Brain pericyte (primary cell): ENCODE measurements around the gene PRKN.
"Not testable (repeated sequence)": the region's sequence is repeated elsewhere in the genome, so short reads cannot be mapped to it uniquely, and the experiment has no call there.

Experiments
- DNase-seq: peaks from one replicate; pipeline ENCODE4 v3.0.0-alpha.2; 2012; ENCODE audit warnings: low read depth, low spot score

Gene PRKN

GRCh38 chr6:162459985-162460384 is 267.6 kb downstream of the PRKN start:
- no peak for DNase-seq

DNA sequence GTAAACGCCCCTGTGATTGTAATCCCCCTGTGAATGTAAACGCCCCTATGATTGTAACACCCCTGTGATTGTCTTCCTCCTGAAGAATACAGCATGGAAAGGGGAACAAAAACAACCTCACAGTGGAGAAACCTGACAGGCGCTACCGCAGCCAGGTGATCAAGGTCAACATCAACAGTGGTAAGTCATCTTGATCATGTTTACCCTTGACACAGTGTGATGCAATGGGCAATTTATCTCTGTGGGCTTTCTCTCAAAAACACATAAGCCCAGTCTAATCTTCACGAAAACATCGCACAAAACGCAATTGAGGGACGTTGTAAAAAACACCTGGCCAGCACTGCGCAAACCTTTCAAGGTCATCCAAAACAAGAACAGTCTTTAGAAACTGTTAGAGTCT is 277.2 kb downstream of the PRKN start:
- no peak for DNase-seq

DNA sequence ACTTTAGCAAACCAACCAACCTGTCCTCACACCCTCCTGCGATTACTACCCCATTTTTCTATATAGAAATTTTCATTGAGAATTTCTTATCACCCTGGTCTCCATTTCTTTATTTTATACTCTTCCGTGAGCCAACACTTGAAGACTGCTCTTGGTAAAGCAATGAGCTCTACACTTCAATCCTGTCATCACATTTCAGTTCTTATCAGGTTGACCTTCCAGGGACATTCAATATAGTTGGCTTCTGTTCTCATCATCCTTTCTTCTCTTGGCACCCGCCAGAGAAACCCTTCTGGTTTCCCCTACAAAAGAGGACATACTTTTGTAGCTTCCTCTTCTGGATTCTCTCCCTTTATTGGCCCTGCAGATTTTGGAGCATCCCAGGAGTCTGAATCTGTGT is 279.3 kb downstream of the PRKN start:
- no peak for DNase-seq

DNA sequence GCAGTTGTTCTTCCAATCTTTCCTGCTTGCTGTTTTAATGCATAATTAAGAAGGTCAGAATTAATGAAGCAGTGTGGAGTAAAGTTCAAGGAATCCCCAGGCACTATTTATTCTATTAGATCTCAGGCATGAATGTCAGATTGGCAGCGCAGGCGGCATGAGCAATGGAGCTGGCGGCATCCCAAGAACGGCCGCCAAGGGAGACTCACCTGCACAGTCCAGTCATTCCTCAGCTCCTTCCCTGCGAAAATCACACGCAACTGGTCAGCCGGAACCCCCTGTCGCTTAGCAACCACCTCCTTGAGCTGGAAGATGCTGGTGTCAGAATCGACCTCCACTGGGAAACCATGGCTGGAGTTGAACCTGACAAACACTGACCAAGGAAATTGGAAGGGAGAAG is 284.5 kb downstream of the PRKN start:
- no peak for DNase-seq

DNA sequence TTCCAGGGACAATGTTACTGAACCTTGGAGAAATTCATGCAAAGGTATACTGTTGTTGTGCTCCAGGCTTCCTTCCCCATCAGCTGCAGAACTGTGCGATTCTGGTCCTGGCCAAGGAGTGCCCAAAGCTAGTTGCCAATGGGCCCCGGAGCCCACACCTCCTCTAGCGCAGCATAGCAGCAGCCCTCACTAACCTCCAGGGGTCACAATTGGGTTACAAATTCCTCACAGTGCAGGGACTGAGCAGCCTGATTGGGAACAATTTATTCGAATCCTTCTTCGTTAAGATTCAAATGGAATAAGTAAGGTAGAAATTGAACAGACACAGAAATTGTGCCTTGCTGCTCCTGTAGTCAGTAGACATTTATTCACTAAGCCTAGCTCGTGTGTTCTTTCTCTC is 284.9 kb downstream of the PRKN start:
- no peak for DNase-seq

DNA sequence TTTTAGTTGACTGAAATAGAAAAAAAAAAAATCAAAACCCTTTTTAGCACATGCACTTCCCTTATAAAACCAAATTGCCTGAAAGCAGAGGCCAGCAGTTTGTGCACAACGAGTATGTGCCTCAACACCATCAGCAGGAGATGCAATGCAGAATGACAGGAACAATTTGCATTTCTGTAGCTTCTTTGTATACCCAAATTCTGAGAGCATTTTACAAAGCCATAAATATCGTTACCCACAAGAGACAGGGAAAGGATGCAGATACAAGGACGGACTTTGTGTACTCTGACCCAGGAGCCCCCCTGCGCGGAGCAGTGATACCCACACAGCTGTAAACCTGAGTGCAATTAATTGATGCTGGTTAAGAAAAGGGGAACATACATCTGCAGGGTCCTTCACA is 285.6 kb downstream of the PRKN start:
- no peak for DNase-seq

- DNase-seq = no peak
These were observed 288.6 kb downstream of the PRKN start for GRCh38 chr6:162438980-162439379.

DNA sequence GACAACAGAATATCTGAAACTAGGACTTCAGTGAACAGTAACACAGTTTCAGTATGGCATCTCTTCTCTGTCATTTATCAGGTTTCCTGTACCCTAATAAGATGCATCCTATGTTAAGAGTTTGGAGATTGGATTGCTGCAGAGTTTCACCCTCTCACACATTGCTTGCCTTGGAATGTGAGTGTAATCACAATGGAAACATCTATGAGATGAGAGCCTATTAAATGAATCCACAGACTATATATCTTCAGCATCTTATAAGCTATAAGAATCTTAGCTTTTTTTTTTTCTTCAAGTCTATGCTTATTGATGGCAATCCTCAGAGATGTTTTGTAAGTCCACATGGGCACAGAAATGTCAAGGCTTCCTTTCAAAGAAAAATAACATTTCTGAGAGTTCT is 292.5 kb downstream of the PRKN start:
- DNase-seq = no peak

DNA sequence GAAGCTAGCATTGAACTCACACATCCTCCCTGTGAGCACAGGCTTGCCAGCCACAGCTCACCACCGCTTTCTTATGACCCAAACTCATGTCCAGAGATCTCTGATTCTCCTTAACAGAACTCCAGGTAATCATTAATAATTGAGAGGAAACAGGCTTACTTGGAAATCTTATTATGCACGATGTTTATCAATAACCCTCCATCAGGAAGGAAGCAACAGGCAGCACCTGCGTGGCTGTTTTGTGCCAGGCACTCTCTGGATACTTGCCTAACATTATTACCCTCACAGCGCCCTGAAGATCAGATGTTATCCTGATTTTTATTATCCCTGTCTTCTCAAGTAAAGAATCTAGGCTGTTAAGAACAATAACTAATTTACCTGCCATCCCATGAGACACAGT is 306.6 kb downstream of the PRKN start:
- DNase-seq = no peak

DNA sequence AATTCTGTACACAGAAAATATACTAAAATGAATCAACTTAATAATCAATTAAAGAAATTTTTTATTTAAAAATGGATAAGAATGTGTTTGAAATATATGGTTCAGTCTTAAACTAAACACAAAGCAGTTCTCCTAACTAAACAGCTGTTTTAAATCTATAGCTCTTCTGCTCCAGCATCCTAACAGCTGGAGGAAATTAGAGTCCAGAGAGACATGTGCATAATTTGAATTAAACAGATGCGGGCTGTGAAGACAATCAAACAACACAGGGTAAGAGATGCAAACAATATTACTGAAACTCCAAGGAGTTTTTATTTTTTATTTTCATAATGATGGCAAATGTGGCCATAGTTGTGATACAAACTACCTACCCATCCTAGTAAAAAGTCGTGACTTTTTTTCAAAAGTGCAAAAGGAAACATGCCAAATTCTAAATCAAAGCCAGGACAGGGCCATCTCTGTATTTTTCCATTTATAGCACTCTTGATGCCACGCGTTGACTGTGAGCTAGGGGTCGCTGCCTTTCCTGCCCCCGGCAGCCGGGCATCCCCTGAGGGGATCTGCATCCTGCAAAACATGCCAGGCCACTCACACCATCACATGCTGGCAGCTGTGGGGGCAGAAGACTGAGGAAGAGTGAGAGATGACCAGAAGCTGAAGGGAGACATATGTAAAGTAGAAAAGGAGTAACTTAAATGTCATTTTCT is 310.6 kb downstream of the PRKN start:
- DNase-seq = no peak

- no peak for DNase-seq
These were observed 311.3 kb downstream of the PRKN start for GRCh38 chr6:162416307-162416706.

DNA sequence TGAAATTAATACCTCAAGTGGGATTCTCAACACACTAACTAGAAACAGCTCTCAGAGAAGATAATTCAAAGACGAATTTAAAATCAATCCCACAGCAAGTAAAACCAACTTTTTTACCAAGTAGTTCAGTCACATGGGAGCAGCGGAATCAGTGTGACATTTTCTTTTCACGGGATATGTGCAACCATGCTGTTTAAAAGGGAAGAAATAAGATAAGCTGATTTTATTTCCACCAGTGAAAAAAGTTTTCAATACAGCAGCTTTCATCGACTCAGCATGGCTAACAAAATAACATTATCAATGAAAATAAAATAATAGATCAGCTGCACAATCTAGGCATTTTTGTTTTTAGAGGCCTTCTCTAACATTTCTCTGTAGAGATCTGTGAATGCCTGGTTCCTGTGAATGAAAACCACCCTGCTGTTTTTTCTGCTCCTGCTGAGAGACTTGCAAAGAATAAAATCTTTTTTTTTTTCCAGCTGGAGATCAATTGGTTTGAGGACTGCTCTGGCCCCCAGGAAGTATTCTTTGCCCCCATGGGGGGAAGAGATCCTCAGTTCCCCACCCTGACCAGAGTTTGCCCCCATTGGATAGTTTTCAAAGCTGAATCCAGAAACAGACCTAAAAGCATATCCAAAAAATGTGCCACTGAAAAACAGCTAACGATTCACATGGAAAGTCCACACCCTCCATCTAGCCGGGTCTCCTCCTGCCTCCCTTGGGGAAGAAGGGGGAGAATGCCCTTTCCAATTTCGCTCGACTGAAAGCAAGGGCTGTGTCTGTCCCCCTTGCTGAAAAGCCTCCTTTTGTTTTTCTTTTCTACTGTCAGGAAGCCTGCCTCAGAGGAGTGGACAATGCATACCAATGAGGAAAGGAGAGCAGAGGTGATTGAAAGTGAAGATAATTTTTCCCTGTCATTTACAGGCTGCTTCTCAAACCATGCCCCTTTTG is 317.6 kb downstream of the PRKN start:
- peak; percentile 32 for DNase-seq

DNA sequence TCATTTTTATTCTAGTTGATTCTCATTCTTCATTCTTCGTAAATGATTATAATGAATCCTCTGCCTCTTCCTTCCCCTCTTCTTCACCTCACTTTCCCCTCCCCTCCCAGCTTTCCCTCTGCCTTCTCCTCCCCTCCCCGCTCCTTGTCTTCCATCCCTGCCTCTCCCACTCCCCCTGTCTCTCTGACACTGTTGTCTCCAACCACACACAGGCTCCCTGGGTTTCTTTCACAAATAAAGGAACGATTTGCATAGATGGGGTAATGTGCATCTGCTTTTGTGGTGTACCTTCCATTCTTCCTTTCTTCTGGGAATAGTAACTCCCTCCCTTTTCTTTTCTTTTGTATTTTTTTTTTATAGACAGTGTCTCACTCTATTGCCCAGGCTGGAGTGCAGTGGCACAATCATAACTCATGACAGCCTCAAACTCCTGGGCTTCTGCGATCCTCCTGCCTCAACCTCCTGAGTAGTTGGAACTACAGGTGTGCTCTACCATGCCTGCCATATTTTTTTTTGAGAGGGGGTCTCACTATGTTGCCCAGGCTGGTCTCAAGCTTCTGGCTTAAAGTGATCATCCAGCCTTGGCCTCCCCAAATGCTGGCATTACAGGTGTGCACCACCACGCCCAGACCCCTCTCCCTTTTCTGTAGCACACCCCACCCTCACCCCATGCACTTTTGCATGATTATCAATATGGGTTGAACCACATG is 318.6 kb downstream of the PRKN start:
- DNase-seq = no peak

DNA sequence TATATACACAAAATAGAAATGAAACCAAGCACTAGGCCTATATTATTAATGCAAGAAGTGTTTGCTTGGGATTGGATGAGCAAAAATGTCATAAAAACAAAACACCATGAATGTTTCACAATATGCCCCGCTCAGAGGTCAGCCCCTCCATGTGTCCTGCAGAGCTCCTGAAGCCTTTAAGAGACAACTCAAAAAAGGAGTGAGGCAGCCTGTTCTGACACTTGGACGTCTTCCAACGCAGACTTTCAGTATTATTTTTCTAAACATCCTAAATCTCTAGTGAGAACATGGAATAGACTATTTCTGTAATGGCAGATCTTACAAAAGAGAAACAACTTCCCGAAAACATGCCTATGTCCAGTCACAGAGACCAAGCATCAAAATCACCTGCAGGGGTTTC is 322.6 kb downstream of the PRKN start:
- DNase-seq = peak; percentile 93

- DNase-seq = no peak
These were observed 324.5 kb downstream of the PRKN start for GRCh38 chr6:162403031-162403430.

- no peak for DNase-seq
These were observed 332.4 kb downstream of the PRKN start for GRCh38 chr6:162395181-162395580.

DNA sequence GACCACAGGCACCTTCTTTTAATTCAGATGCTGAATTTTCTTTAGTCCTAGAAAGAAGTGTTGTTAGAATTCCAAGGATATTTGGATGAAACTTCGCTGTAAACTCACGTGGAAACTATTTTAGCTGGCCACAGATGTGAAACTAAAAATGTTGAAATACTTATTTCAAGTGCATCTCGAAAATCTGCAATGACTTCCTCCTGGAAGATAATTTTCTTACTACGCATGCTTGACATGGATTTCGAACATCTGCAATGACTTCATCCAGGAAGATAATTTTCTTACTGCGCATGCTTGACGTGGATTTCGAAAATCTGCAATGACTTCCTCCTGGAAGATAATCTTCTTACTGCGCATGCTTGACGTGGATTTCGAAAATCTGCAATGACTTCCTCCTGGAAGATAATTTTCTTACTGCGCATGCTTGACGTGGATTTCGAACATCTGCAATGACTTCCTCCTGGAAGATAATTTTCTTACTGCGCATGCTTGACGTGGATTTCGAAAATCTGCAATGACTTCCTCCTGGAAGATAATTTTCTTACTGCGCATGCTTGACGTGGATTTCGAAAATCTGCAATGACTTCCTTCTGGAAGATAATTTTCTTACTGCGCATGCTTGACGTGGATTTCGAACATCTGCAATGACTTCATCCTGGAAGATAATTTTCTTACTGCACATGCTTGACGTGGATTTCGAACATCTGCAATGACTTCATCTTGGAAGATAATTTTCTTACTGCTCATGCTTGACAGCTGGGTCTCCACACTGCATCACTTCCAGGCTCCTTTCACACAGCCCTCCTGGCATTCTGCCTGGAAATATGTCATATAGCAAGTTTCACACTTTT is 336.4 kb downstream of the PRKN start:
- DNase-seq = not testable (repeated sequence)

GRCh38 chr6:162389343-162390085 is 338.1 kb downstream of the PRKN start:
- DNase-seq = no peak

- DNase-seq = no peak
These were observed 339.2 kb downstream of the PRKN start for GRCh38 chr6:162388383-162388777.

DNA sequence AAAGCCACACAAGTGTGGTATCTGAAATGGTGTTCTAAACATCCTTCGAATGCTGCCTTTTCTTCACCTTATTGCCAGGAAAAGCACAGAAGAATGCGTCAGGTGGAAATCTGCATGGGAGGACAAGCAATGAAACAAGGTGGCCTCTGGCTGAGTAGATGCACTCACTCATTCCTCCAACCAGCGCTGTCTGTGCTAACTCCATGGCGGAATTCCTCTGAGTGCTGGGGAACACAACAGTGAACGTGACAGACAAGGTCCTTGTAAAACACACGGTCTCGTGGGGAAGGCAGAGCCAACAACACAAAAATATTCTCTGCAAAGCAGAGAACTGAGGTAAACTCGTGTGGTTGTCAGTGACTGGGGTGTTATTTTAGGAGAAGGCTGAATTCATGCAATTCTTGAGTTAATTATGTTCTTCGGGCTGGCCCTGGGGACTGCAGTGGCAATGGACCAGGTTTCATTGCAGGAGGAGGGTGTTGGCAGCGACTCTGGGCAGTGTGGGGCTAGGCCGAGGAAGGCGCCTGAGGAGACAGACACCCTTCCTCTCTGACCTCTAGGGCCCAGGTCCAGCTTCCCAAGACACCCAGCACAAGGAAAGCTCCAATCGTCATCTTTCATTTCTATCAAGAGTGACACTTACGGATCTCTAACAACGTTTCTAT is 339.7 kb downstream of the PRKN start:
- no peak for DNase-seq
